Lower lobe of right lung (tissue), 2 donors: Measurements from ENCODE around the gene EPB41L1. TPM values are rescaled to one million over a fixed set of nuclear protein-coding genes. Genes with fewer than 3 reads are reported as not detected.

Experiments
- ATAC-seq, 2 donors: fragments of 200-7000 bp; cut with Tn5 transposase; one replicate each; pipeline ENCODE4 v1.9.1; 2020 to 2022; ENCODE audit warnings: mild to moderate bottlenecking in 2 of 2, moderate library complexity in 2 of 2
- DNase-seq: peaks from one replicate; pipeline ENCODE4 v3.0.0-alpha.2; 2020
- H3K27ac ChIP-seq: fragments of 200-600 bp; one replicate; pipeline ENCODE4 v1.8.0; 2022
- H3K27me3 ChIP-seq: fragments of 200-600 bp; one replicate; pipeline ENCODE4 v1.8.0; 2022; ENCODE audit warnings: low read depth
- H3K36me3 ChIP-seq: fragments of 200-600 bp; one replicate; pipeline ENCODE4 v1.8.0; 2022; ENCODE audit warnings: mild to moderate bottlenecking
- H3K4me1 ChIP-seq: fragments of 200-600 bp; one replicate; pipeline ENCODE4 v1.8.0; 2022
- H3K4me3 ChIP-seq: fragments of 200-600 bp; one replicate; pipeline ENCODE4 v1.8.0; 2022; ENCODE audit warnings: mild to moderate bottlenecking
- H3K9me3 ChIP-seq: fragments of 200-600 bp; one replicate; pipeline ENCODE4 v1.8.0; 2022
- intact Hi-C: fragments of 100-400 bp; cut with DNase I; formaldehyde crosslinking; loops from one replicate; pipeline ENCODE4 v1.11.0; 2022
- total RNA-seq: library from RNA; stranded (reverse); fragmentation: NEBNext Ultra II Directional; extraction: Animal tissue kit (Norgen Biotek cat#: 25700); gene quantifications from one replicate; pipeline ENCODE4 v1.2.1, GENCODE V29; 2021
- TF ChIP-seq, protein P1 (sequence below): fragments of 200-600 bp; IDR thresholded peaks from one replicate; pipeline ENCODE4 v1.8.0; 2022; ENCODE audit warnings: antibody characterized with exemption, mild to moderate bottlenecking
- donor health status: DM: no; HTN: yes; CAD: no; lungs with severe emphysema.

Gene EPB41L1
- total RNA-seq, 1 donor from 2014 or later: 68.9 TPM

GRCh38 chr20:36268440-36269342 is 114.2 kb downstream of the EPB41L1 start:
- DNase-seq (no peak), ATAC-seq (no peak)
- TF ChIP-seq, protein P1, sequence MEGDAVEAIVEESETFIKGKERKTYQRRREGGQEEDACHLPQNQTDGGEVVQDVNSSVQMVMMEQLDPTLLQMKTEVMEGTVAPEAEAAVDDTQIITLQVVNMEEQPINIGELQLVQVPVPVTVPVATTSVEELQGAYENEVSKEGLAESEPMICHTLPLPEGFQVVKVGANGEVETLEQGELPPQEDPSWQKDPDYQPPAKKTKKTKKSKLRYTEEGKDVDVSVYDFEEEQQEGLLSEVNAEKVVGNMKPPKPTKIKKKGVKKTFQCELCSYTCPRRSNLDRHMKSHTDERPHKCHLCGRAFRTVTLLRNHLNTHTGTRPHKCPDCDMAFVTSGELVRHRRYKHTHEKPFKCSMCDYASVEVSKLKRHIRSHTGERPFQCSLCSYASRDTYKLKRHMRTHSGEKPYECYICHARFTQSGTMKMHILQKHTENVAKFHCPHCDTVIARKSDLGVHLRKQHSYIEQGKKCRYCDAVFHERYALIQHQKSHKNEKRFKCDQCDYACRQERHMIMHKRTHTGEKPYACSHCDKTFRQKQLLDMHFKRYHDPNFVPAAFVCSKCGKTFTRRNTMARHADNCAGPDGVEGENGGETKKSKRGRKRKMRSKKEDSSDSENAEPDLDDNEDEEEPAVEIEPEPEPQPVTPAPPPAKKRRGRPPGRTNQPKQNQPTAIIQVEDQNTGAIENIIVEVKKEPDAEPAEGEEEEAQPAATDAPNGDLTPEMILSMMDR: no peak
- Histone ChIP-seq H3K4me3 (no peak overlapping the region), H3K4me1 (no peaks in the 10 kb centered on the region), H3K27ac (no peak overlapping the region), H3K9me3 (no peaks in the 10 kb centered on the region), H3K36me3 (no peaks in the 10 kb centered on the region), H3K27me3 (peaks cover 3% of the 10 kb centered on the region)
- intact Hi-C loops: no loop called here

DNA sequence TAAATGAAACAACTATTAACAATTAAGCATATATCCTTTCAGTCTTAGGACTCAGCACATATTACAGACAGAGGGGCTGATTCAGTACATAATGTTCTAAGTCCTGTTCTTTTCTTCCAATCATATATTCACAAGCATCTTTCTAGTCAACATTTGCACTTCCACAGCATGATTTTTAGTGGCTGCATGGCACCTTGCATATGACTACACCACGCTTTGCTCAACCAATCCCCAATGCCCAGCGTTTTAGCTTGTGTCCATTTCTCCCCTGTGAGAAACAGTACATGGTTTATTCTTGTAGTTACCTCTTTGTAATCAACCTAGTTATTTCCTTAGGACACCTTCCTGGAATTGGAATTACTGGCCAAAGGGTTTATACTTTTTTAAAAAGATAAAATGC is 115.0 kb downstream of the EPB41L1 start:
- ATAC-seq (no peak), DNase-seq (no peak)
- peaks cover 11% of the 10 kb centered on the region for H3K27me3 ChIP-seq
- no peaks in the 10 kb centered on the region for H3K9me3 ChIP-seq
- H3K4me1 ChIP-seq: no peaks in the 10 kb centered on the region
- H3K4me3 ChIP-seq: no peak overlapping the region
- intact Hi-C loops: no loop called here
- no peaks in the 10 kb centered on the region for H3K36me3 ChIP-seq
- TF ChIP-seq, protein P1: no peak
- H3K27ac ChIP-seq: no peak overlapping the region

- no peak for ATAC-seq
- no peaks in the 10 kb centered on the region for H3K36me3 ChIP-seq
- H3K27ac ChIP-seq: no peak overlapping the region
- no peak for DNase-seq
- H3K4me1 ChIP-seq: no peaks in the 10 kb centered on the region
- H3K9me3 ChIP-seq: no peaks in the 10 kb centered on the region
- intact Hi-C loops: no loop called here
- H3K4me3 ChIP-seq: no peak overlapping the region
- peaks cover 25% of the 10 kb centered on the region for H3K27me3 ChIP-seq
- TF ChIP-seq, protein P1: no peak
Observed at GRCh38 chr20:36270744-36271638, 116.5 kb downstream of the EPB41L1 start.

- TF ChIP-seq, protein P1: no peak
- DNase-seq (no peak), ATAC-seq (no peak)
- Histone ChIP-seq H3K4me3 (no peak overlapping the region), H3K27me3 (peaks cover 25% of the 10 kb centered on the region), H3K9me3 (no peaks in the 10 kb centered on the region), H3K4me1 (no peaks in the 10 kb centered on the region), H3K36me3 (no peaks in the 10 kb centered on the region), H3K27ac (no peak overlapping the region)
- intact Hi-C loops: no loop called here
Observed at GRCh38 chr20:36271639-36272546, 117.4 kb downstream of the EPB41L1 start.
